Lower lobe of right lung (tissue), 2 donors: ENCODE results near the gene EOGT. TPM values are rescaled to one million over a fixed set of nuclear protein-coding genes. Genes with fewer than 3 reads are reported as not detected.

ENCODE experiments used
- ATAC-seq, 2 donors: fragments of 200-7000 bp; cut with Tn5 transposase; one replicate each; pipeline ENCODE4 v1.9.1; 2020 to 2022; ENCODE audit warnings: mild to moderate bottlenecking in 2 of 2, moderate library complexity in 2 of 2
- DNase-seq: peaks from one replicate; pipeline ENCODE4 v3.0.0-alpha.2; 2020
- H3K27ac ChIP-seq: fragments of 200-600 bp; one replicate; pipeline ENCODE4 v1.8.0; 2022
- H3K27me3 ChIP-seq: fragments of 200-600 bp; one replicate; pipeline ENCODE4 v1.8.0; 2022; ENCODE audit warnings: low read depth
- H3K36me3 ChIP-seq: fragments of 200-600 bp; one replicate; pipeline ENCODE4 v1.8.0; 2022; ENCODE audit warnings: mild to moderate bottlenecking
- H3K4me1 ChIP-seq: fragments of 200-600 bp; one replicate; pipeline ENCODE4 v1.8.0; 2022
- H3K4me3 ChIP-seq: fragments of 200-600 bp; one replicate; pipeline ENCODE4 v1.8.0; 2022; ENCODE audit warnings: mild to moderate bottlenecking
- H3K9me3 ChIP-seq: fragments of 200-600 bp; one replicate; pipeline ENCODE4 v1.8.0; 2022
- intact Hi-C: fragments of 100-400 bp; cut with DNase I; formaldehyde crosslinking; loops from one replicate; pipeline ENCODE4 v1.11.0; 2022
- long read RNA-seq: library from polyadenylated mRNA; unstranded; transcript quantifications from one replicate; pipeline ENCODE4 v2.0.0, GENCODE V29; 2021
- total RNA-seq: library from RNA; stranded (reverse); fragmentation: NEBNext Ultra II Directional; extraction: Animal tissue kit (Norgen Biotek cat#: 25700); gene quantifications from one replicate; pipeline ENCODE4 v1.2.1, GENCODE V29; 2021
- TF ChIP-seq, protein P1 (sequence below): fragments of 200-600 bp; IDR thresholded peaks from one replicate; pipeline ENCODE4 v1.8.0; 2022; ENCODE audit warnings: antibody characterized with exemption, mild to moderate bottlenecking
- donor health status: DM: no; HTN: yes; CAD: no; lungs with severe emphysema.

Gene EOGT
- 35.7 TPM for total RNA-seq
- long read RNA-seq, full-length matches to known transcripts: 4 of 21 reads
- long read RNA-seq, partial matches to known transcripts: 3 of 21 reads
- long read RNA-seq, other reads (novel, unspliced or antisense): 14 of 21 reads

DNA sequence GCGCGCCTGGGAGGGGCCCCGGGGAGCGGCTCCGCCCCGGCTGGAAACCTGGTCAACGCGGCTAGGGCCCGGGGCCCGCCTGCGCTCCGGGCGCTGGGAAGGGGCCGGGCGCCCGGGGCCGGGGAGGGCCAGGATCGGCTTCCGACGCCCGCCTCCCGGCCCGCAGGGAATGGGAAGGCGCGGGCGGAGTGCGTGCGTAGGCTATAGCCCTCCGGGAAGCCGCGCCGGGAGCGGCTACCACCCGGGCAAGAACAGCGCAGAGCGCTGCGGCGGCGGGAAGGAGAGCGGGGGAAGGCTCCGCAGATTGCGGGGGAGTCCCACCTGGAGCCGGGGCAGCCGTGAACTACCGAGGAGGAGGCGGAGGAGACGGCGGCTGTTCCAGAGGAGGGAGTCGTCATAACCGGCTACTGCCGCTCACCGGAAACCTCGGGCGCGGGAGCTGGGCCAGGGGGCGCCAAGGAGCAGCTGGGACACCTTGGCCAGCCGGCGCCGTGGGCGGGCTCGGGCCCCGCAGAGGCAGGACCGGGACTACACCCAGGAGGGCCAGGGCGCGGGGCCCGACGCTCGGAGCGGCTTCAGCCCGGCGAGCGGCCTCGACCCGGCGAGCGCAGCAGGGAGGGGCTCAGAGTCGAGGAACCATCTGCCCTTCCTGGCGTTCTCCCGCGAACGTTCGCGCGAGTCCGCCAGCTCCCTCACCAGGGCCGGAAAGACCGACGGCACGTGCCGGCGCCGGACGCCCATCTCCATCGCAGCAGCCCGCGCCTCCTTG is at the start of gene EOGT:
EOGT (minus strand) TSS at position 432 of the 769 bp plus-strand sequence. CDS start 3,838 bp downstream, outside the sequence.
- Histone ChIP-seq H3K27me3 (no peaks in the 10 kb centered on the region), H3K27ac (peak within 1 kb of the TSS; percentile 100), H3K4me1 (peaks cover 42% of the 10 kb centered on the region), H3K4me3 (peak within 1 kb of the TSS; percentile 79), H3K9me3 (no peaks in the 10 kb centered on the region), H3K36me3 (peaks cover 21% of the 10 kb centered on the region)
- TF ChIP-seq, protein P1, sequence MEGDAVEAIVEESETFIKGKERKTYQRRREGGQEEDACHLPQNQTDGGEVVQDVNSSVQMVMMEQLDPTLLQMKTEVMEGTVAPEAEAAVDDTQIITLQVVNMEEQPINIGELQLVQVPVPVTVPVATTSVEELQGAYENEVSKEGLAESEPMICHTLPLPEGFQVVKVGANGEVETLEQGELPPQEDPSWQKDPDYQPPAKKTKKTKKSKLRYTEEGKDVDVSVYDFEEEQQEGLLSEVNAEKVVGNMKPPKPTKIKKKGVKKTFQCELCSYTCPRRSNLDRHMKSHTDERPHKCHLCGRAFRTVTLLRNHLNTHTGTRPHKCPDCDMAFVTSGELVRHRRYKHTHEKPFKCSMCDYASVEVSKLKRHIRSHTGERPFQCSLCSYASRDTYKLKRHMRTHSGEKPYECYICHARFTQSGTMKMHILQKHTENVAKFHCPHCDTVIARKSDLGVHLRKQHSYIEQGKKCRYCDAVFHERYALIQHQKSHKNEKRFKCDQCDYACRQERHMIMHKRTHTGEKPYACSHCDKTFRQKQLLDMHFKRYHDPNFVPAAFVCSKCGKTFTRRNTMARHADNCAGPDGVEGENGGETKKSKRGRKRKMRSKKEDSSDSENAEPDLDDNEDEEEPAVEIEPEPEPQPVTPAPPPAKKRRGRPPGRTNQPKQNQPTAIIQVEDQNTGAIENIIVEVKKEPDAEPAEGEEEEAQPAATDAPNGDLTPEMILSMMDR: peak; percentile 60
- DNase-seq (peak; percentile 94), ATAC-seq (peak; percentile 95)
- intact Hi-C loops: no loop called here

DNA sequence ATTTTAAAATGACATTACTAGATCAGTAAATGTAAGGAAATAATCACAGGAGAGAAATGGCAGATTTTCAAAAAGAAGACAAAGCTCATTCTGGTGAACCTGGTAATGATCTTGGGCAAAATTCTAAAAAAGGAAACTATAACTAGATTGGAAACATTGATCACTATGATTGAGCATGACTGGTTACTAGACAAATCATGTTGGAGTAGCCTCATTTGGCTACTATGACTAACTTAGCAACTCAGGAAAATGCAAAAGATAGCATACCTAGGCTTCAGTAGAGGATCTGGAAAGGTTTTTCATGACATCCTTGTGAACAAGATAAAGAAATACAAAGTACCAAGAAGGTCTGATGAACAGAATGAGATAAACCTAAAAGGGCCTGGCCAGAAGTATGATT is 46.2 kb upstream of the EOGT start:
- H3K27ac ChIP-seq: no peak overlapping the region
- H3K36me3 ChIP-seq: peaks cover 87% of the 10 kb centered on the region
- H3K4me1 ChIP-seq: no peaks in the 10 kb centered on the region
- H3K27me3 ChIP-seq: no peaks in the 10 kb centered on the region
- DNase-seq: no peak
- ATAC-seq: no peak
- H3K9me3 ChIP-seq: no peaks in the 10 kb centered on the region
- TF ChIP-seq, protein P1: no peak
- intact Hi-C loops: no loop called here
- no peak overlapping the region for H3K4me3 ChIP-seq

- TF ChIP-seq, protein P1: no peak
- H3K27ac ChIP-seq: no peak overlapping the region
- DNase-seq (no peak), ATAC-seq (no peak)
- intact Hi-C loops: no loop called here
- H3K36me3 ChIP-seq: peaks cover 88% of the 10 kb centered on the region
- no peaks in the 10 kb centered on the region for H3K9me3 ChIP-seq
- H3K4me3 ChIP-seq: no peak overlapping the region
- no peaks in the 10 kb centered on the region for H3K27me3 ChIP-seq
- no peaks in the 10 kb centered on the region for H3K4me1 ChIP-seq
These were observed 45.4 kb upstream of the EOGT start for GRCh38 chr3:69058947-69059224.

DNA sequence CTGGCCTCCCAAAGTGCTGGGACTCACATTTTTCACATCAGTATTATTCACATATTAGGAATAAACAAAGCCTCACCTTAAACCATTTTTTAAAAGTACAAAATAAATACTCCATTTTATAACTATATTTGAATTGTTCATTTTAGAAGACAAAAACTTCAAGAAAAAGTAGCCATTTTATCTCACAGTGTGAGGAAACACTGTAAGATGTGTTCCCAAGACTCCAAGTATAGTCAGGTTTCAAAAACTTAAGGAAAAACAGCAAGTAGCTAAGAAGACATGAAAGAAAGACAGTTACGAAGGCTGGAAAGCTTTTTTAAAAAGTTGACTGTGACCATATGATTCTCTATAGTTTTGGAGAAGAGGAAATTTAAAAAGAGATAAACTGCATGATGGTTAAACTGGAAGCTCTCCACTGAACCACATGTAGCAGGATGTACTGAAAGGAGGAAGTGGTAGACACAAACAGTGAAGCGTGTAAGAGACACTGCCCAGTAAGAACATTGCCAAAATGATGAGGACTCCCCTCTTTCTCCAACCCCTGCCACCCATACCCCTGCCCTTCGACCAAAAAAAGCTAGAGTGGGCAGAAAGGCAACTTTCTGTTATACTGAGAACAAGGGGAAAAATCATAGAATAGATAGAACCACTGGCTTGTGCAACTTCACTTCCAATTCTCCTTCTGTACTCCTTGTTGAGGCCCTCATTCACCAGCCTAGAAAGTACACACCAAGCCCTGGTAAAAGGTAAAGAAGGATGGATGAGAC is 44.9 kb upstream of the EOGT start:
- H3K4me3 ChIP-seq: no peak overlapping the region
- H3K9me3 ChIP-seq: no peaks in the 10 kb centered on the region
- no peaks in the 10 kb centered on the region for H3K4me1 ChIP-seq
- ATAC-seq: peak; percentile 46 to 75
- no peak for DNase-seq
- peaks cover 83% of the 10 kb centered on the region for H3K36me3 ChIP-seq
- H3K27ac ChIP-seq: no peak overlapping the region
- intact Hi-C loops: no loop called here
- H3K27me3 ChIP-seq: no peaks in the 10 kb centered on the region
- TF ChIP-seq, protein P1: no peak

DNA sequence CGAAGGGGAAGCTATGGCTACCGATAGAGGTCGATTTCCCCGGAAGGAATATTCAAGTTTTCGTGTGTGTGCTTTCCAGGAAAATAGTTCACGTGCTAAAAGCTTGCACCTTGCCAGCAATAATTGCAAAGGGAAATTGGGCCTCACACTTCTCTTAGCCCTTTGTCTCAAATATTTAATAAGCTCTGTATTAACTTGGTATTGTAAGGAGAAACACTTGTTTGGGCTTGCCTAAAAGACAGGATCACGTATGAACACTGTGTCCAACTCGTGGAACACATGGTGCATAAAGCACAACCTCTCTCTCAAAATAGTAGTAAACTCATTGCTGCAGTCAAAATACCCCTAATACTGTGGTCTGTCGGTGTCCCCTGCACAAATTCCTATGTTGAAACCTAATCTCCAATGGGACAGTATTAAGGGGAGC is 39.0 kb upstream of the EOGT start:
- intact Hi-C loops: no loop called here

More for the DNA sequence above, 39.0 kb upstream of the EOGT start:
- H3K27me3 ChIP-seq: no peaks in the 10 kb centered on the region
- TF ChIP-seq, protein P1: no peak
- H3K9me3 ChIP-seq: no peaks in the 10 kb centered on the region
- DNase-seq (no peak), ATAC-seq (peak in 1 of 2 donors; percentile 1)
- peaks cover 33% of the 10 kb centered on the region for H3K4me1 ChIP-seq
- H3K4me3 ChIP-seq: peak overlapping the region; percentile 86
- peak overlapping the region; percentile 95 for H3K27ac ChIP-seq
- H3K36me3 ChIP-seq: peaks cover 54% of the 10 kb centered on the region
